GM12891 (cell line): ENCODE data around the gene FSTL4.

Experiments used
- DNase-seq: peaks from one replicate; pipeline ENCODE4 v3.0.0; 2011; ENCODE audit warnings: low spot score; ENCODE audit not compliant: insufficient read length
- FAIRE-seq: peaks from 2 replicates; lab custom pipeline; 2011; peaks lifted over from hg19 to GRCh38; lab: Jason Lieb, UNC
- PAX5 ChIP-seq: IDR thresholded peaks from 2 replicates; pipeline ENCODE4 v1.6.1; 2011; ENCODE audit warnings: low read length, moderate library complexity, mild to moderate bottlenecking; ENCODE audit not compliant: insufficient read depth, severe bottlenecking
- POLR2A ChIP-seq: IDR thresholded peaks from 2 replicates; pipeline ENCODE4 v1.6.1; 2011; ENCODE audit warnings: low read depth, low read length, control low read depth
- POLR2AphosphoS5 ChIP-seq: IDR thresholded peaks from 2 replicates; pipeline ENCODE4 v1.6.1; 2011; ENCODE audit warnings: low read depth, low read length, control low read depth
- POU2F2 ChIP-seq: IDR thresholded peaks from 2 replicates; pipeline ENCODE4 v1.6.1; 2011; ENCODE audit warnings: low read depth, mild to moderate bottlenecking, control low read depth, low read length, moderate library complexity
- SPI1 ChIP-seq: IDR thresholded peaks from 2 replicates; pipeline ENCODE4 v1.6.1; 2011; ENCODE audit warnings: low read depth, low read length, control low read depth
- TAF1 ChIP-seq: IDR thresholded peaks from 2 replicates; pipeline ENCODE4 v1.6.1; 2011; ENCODE audit warnings: low read depth, low read length, control low read depth

FSTL4 gene

DNA sequence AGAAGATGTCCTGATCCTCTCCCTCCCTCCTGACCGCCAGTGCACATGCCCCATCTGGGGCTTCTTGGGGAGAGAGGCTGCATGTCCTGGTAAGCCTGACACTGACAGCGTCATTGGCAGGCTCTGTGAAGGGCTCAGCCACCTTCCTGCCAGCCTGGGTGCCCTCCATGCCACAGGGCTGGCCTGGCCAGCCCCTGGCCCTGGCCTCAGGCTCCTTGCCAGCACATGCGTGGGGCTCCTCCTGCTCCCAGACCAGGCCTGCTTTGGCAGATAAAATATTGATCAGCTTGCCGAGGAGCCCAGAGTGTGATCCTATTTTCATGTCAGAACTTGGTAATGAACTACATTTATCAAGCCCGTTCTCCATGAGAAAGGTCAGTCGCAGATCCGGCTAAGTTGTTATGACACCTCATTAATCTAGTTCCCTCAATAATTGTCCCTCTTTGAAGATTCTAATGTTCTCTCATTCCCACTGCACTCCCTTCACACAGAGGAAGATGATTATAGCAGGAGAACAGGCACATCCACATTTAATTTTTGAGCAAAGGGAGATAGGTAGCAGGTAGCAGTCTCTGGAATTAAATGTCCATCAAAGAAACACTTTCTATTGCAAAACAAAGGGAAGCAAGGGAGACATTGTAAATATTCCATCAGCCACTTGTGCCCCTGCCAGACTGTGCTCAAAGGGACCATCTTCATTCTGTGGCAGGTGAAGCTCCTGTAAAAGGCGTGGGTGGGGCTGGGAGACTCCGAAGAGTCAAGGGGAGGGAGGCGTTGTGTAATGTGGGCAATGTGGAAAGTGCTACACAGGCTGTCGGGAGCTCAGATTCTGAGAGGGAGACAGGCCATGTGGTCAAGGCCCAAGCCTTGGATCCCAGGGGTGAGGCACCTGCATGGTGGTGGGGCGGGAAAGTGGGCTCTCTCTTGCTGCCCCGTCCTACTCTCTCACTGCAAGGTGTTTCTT lies 288.6 kb downstream of the FSTL4 start:
- no peak for TF ChIP-seq POLR2A
- TF ChIP-seq POU2F2, result no peak
- DNase-seq, result no peak
- FAIRE-seq, result no peak

DNA sequence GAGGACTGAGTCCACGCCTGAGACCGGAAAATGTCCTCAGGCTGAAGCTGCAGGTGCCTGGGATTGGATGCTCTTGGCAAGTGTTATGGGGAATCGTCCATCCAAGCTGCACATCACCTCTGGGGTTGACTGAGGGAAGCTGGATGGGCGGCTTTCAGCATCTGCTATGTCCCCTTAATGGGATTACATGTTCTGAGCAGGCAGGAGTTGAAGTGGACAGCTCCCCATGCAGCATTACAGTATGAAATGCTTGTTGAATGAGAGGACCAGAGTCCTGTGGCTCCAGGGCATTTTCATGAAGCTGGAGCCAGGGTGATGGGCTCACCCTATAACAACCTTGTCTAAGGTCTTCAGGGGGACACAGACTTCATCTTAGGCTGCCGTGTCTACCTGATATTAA lies 289.6 kb downstream of the FSTL4 start:
- FAIRE-seq (no peak), DNase-seq (no peak)
- TF ChIP-seq POU2F2, result no peak
- no peak for TF ChIP-seq PAX5
- TF ChIP-seq SPI1, result no peak
- no peak for TF ChIP-seq POLR2AphosphoS5
- TF ChIP-seq POLR2A, result no peak
- TF ChIP-seq TAF1, result no peak

DNA sequence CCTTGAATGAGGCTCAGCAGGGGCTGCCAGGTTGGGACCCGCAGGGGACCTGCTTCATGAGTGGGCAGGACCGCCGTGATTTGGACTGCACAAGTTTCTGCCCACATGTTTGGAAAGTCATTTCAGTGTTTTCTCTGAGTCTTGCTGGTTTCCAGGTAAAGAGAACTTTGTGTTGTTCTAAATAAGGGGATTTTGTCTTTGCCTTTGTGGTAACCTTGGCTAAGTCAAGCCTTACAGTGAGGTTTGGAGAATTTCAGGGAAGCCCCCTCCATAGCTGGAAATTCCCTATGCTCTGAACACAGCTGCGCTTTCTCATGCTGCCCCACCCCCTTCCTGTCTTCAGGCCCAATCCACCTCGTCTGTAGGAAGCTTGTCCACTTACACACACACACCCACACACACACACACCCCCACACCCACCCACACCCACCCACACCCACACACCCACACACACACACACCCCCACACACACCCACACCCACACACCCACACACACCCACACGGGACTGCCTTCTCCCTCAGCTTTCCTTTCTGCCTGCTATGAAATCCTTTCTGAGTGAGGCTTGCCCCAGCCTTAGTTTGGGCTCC lies 290.4 kb downstream of the FSTL4 start:
- no peak for TF ChIP-seq POLR2AphosphoS5
- TF ChIP-seq SPI1, result no peak
- no peak for TF ChIP-seq TAF1
- no peak for TF ChIP-seq POLR2A
- no peak for TF ChIP-seq PAX5
- no peak for TF ChIP-seq POU2F2
- DNase-seq (no peak), FAIRE-seq (peak; percentile 69)

DNA sequence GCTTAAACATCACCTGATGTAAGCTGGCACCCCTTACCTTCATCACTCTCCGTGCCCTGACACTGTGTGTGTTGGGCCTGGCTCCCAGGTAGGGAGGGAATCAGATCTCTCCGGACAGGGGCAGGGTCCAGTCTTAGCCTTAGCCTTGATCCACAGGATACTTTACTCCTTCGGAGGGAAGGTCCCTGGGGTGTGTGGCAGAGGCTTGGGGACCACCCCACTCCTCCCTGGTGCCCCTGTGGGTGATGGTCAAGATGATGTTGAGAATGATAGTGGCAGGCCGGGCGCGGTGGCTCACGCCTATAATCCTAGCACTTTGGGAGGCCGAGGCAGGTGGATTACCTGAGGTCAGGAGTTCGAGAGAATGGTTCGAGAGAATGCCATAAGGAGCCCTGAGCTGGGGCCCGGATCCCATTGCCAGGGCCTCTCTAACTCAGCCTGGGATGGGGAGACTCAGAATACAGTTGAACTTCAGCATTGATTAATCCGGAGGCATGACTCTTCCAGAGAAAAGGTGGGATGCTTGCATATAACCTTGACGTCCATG lies 291.0 kb downstream of the FSTL4 start:
- TF ChIP-seq TAF1 (no peak), POU2F2 (no peak), SPI1 (no peak), POLR2AphosphoS5 (no peak), PAX5 (no peak), POLR2A (no peak)
- no peak for DNase-seq
- FAIRE-seq, result no peak

DNA sequence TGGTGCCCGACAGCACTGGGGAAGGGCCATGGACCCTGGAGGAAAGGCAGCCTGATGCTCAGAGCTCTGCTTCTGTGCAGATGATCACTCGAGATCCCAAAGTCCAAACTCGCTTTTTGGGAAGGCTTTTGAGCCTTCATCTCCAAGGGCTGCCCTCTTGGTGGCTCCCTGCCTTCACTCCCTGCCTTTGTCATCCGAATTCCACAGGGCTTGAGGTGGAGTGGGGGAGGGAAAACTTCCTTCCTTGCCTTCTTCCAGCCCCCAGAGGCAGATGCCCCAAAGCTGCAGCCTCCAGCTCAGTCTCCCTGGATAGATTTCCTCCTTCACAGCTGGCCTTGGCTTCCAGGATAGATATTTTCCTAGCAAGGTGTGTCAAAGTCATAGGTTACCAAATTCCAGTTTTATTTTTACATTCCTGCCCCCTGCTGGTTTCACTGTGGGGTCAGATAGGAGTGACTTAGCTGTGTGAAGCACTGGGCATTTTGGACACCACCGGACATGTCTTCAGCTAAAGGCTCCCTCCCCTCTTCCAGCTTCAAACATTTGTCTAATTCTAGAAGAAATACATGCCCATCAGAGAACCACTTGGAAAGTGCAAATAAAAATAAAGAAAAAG lies 292.3 kb downstream of the FSTL4 start:
- DNase-seq (no peak), FAIRE-seq (no peak)
- no peak for TF ChIP-seq SPI1
- TF ChIP-seq POLR2A, result no peak
- no peak for TF ChIP-seq TAF1
- no peak for TF ChIP-seq POU2F2
- TF ChIP-seq PAX5, result no peak
- no peak for TF ChIP-seq POLR2AphosphoS5

DNA sequence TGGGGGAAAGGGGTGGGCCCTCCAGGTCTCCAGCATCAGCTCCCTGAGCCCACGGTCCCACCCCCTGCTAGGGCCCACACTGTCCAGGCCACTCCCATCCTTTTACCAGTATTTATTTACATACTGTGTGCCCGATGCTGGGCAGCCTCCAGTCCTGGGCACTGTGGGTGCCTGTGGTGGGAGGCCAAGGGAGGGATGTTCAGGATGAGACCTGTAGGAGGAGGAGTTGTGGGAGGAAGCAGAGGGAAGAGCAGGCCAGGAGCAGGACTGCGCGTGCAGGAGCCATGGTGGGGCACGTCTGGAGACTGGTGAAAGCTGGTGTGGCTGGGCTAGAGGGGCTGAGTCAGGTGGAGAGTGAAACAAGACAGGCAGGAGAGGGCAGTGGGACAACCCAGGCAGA lies 293.1 kb downstream of the FSTL4 start:
- no peak for TF ChIP-seq SPI1
- no peak for TF ChIP-seq POLR2A
- no peak for TF ChIP-seq PAX5
- no peak for TF ChIP-seq POLR2AphosphoS5
- TF ChIP-seq POU2F2, result no peak
- no peak for TF ChIP-seq TAF1
- DNase-seq, result no peak
- no peak for FAIRE-seq

DNA sequence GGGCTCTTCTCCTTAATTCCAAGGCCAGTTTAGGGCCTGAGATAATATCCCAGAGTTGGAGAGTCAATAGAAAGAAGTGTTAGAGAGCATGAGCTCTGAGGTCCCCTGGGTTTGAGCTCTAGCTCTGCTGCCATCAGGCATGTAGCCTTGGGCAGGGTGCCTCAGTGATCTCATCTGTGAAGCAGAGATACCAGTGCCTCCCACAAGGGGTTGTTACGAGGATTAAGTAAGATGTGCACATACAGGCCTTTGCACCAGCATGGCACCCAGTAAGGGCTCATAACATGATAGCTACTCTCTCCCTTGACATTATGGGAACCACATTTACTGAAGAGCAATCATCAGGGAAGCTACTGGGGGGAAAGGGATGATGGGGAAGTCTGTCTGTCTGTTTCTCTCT lies 294.8 kb downstream of the FSTL4 start:
- TF ChIP-seq POLR2A, result no peak
- TF ChIP-seq SPI1, result no peak
- no peak for TF ChIP-seq POLR2AphosphoS5
- TF ChIP-seq TAF1, result no peak
- no peak for TF ChIP-seq POU2F2
- no peak for TF ChIP-seq PAX5
- DNase-seq, result no peak
- FAIRE-seq, result no peak

DNA sequence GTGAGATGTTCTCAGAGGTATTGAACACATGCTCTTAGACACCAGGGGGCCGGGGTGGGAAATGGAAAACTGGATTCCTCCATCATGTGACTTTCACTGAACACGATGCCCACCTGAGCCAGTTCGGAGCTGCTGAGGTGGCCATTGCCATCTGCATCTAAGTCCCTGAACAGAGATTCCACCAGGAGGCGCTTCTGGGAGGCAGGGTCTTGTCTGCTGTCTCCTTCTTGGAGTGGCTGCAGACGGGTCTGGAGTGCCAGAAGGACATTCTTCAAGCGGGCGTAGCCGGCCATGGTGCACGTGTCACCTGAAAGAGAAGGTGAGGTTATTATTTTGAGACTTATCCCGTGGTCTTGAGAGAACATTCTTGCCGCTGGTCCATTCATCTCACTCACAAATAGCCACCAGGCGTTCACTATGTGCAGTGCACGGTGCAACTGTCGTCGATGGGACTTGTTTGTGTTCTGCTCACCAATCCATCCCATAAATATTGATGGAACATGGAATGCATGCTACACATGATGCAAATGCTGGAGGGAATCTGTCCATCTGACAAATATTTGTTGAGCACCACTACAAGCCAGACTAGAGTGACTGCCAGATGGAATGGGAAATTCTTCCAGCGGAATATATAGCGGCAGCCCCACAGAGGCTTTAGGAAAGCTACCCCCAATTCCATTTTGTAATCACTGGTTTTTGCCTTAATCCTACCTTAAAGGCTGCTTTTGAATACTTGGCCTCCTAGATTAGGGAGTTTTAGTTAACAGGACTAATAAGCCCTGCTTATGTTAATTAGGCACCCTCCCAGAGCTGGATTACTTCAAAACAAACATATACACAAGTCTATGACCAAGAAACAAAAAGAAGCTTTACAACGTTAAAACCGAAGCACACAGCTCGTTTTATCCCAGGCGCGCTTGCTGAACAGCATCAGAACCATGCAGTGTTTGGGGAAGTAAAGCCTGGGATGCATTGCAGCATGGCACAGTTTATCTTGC lies 295.7 kb downstream of the FSTL4 start:
- TF ChIP-seq TAF1, result no peak
- no peak for TF ChIP-seq POLR2AphosphoS5
- TF ChIP-seq PAX5, result no peak
- no peak for TF ChIP-seq SPI1
- TF ChIP-seq POLR2A, result no peak
- TF ChIP-seq POU2F2, result no peak
- FAIRE-seq, result no peak
- no peak for DNase-seq
